GM21723 (cell line): ENCODE data around the gene UBR2.
"Not testable (repeated sequence)": the region's sequence is repeated elsewhere in the genome, so short reads cannot be mapped to it uniquely, and the experiment has no call there.

Experiments
- ATAC-seq: cut with Tn5 transposase; IDR thresholded peaks from one replicate; pipeline ENCODE4 v1.9.1; 2021; ENCODE audit warnings: mild to moderate bottlenecking, moderate library complexity; ENCODE audit not compliant: unreplicated experiment

The UBR2 gene

GRCh38 chr6:42692137-42692911 lies 128.5 kb downstream of the UBR2 start:
- ATAC-seq: no peak

- ATAC-seq: no peak
These were observed 130.0 kb downstream of the UBR2 start for GRCh38 chr6:42693725-42694323.

GRCh38 chr6:42694586-42694985 lies 130.8 kb downstream of the UBR2 start:
- no peak for ATAC-seq

GRCh38 chr6:42696526-42697267 lies 132.9 kb downstream of the UBR2 start:
- ATAC-seq: no peak

GRCh38 chr6:42697268-42697655 lies 133.4 kb downstream of the UBR2 start:
- no peak for ATAC-seq

GRCh38 chr6:42698217-42698616 lies 134.4 kb downstream of the UBR2 start:
- ATAC-seq: no peak

- ATAC-seq: no peak
These were observed 138.4 kb downstream of the UBR2 start for GRCh38 chr6:42702200-42702599.

GRCh38 chr6:42702786-42703185 lies 139.0 kb downstream of the UBR2 start:
- ATAC-seq: not testable (repeated sequence)

- no peak for ATAC-seq
These were observed 140.6 kb downstream of the UBR2 start for GRCh38 chr6:42704251-42704936.

- no peak for ATAC-seq
These were observed 141.1 kb downstream of the UBR2 start for GRCh38 chr6:42704937-42705374.

- no peak for ATAC-seq
These were observed 143.8 kb downstream of the UBR2 start for GRCh38 chr6:42707595-42707994.

- no peak for ATAC-seq
These were observed 144.3 kb downstream of the UBR2 start for GRCh38 chr6:42708096-42708495.

- no peak for ATAC-seq
These were observed 146.0 kb downstream of the UBR2 start for GRCh38 chr6:42709871-42710270.

- no peak for ATAC-seq
These were observed 146.5 kb downstream of the UBR2 start for GRCh38 chr6:42710316-42710715.

GRCh38 chr6:42711930-42712329 lies 148.1 kb downstream of the UBR2 start:
- ATAC-seq: no peak

GRCh38 chr6:42714098-42714761 lies 150.4 kb downstream of the UBR2 start:
- no peak for ATAC-seq

GRCh38 chr6:42715871-42716270 lies 152.0 kb downstream of the UBR2 start:
- no peak for ATAC-seq

GRCh38 chr6:42720739-42721138 lies 156.9 kb downstream of the UBR2 start:
- ATAC-seq: no peak

GRCh38 chr6:42722497-42722896 lies 158.7 kb downstream of the UBR2 start, which contains the start of gene PRPH2:
TSS of gene PRPH2 (minus strand) at chr6:42722597. CDS start at chr6:42722334, 263 bp downstream.
- no peak for ATAC-seq

- ATAC-seq: no peak
These were observed 161.0 kb downstream of the UBR2 start for GRCh38 chr6:42724825-42725224.

GRCh38 chr6:42726026-42726425 lies 162.2 kb downstream of the UBR2 start:
- ATAC-seq: no peak
